NCI-H2081 (cell line): ENCODE data around the gene MAT1A.

Experiments
- DNase-seq, 2 experiments: peaks; one replicate each; lab custom pipeline; 2025; lab: John Stamatoyannopoulos, UW

MAT1A gene

GRCh38 chr10:80281784-80282765 is 7.4 kb downstream of the MAT1A start:
- DNase-seq: no peak

DNA sequence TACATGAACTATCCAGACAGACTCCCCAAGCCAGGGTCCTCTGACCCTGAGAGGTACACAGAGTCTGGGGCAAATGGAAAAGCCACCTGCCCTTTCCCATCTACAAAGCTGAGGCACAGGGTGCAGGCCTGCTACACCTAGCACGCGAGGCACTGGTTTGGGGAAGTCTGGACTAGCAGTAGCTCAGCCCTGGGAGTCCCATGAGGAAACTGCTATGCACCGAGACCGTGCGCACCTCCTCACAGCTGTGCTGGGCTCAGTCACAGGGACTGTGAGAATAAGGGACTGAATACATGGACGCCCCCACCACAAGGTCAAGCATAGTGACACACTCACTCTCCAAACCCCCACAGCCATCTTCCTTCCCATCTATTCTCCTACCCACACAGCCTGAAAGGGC is 8.2 kb downstream of the MAT1A start:
- no peak for DNase-seq

DNA sequence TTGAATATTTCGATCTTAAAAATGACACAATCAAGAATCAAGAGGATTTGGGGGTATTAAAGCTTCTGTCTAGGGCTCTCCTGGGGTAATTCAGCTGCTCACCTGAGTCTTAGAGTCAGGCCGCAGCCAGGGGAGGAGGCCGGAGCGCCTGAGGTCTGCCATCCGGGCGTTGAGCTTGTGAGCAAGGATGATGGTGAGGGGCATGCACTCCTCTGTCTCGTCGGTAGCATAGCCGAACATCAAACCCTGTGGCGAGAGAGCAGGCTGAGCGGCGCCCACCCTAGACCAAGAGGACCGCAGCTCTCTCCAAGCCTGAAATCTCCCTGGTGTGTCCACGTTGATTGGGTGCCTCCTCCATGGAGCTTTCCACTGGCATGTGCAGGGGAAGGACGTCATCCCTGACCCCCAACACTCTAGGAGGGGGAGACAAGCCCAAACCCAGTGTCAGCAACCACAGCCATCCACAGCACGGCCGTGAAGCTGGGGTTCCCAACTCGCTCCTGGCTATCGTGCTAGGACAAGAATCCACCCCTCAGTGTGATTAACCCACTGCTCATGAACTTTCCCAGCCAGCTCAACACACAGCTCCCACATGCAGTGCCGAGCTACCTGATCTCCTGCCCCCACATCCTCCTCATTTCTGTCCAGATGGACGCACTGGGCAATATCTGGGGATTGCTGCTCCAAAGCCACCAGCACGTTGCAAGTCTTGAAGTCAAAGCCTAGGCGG is 9.2 kb downstream of the MAT1A start:
- DNase-seq: no peak

DNA sequence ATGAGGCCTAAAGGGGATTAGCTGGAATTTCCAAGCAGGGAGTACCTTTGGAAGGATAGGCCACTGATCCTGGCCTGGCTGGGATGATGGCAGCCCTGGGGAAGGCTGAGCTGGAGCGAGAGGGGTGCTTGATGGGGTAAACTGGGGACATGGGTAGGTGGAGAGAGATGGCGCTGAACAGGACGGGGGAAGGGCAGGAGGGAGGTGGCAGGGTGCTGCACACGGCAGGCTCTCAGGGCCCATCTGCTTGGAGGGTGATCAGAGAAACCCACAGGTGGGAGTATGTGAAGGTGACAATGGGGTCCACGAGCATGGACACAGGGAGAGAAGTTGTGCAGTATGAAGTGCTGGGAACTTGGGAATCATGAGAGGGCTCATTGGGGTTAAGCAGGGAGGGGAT is 10.3 kb downstream of the MAT1A start:
- no peak for DNase-seq

GRCh38 chr10:80278480-80278879 is 11.0 kb downstream of the MAT1A start:
- DNase-seq: no peak

DNA sequence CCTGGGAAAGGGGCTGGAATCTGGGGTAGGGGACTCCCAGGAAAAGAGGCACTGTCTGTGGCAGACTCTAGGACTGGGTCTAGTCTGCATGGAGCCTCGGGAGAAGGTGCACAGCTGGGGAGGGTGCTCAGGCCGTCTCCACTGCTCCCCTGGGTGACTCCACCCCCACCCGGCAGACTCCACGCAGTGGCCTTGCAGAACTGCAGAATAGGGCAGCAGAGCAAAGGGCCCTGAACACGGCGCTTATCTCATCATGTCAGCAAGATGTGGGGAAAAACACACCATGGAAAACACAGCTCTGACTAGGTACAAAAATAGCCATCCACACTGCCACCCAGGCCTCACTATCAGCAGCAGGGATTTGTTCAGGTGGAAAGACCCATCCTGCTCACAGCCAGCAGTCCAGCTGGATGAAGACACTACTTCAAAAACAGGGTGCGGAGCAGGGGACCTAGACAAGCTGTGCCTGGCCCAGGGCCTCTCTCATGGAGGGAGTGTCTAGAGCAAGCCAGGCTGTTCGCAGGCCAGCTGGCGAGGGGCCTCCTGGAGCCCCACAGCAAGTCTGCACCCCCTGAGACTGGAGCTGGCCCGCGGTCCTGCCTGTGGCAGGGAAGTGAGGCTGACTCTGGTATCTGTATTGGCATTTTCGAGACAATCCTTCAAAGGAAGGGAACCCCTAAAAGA is 11.7 kb downstream of the MAT1A start:
- DNase-seq: no peak

- DNase-seq: no peak
Measured at GRCh38 chr10:80277016-80277415, 12.4 kb downstream of the MAT1A start.

DNA sequence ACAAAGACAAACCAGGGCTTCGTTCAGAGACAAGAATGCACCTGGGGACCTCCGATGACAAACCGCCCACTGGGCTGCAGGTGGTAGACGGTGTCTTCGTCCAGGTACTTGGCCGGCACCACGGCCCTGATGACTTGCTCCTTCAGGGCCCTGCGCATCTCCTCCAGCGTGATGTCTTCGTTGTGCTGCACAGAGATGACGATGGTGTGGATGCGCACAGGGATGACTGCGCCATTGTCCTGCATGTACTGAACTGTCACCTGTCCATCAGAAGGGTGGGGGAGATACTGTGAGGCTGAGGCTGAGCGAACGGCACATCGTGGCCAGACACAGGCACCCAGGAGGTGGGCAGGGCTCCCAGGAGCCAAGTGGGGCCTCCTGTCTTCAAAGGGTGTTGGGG is 13.1 kb downstream of the MAT1A start:
- DNase-seq: no peak

GRCh38 chr10:80275756-80276155 is 13.7 kb downstream of the MAT1A start:
- no peak for DNase-seq

GRCh38 chr10:80275135-80275498 is 14.3 kb downstream of the MAT1A start:
- DNase-seq: no peak

DNA sequence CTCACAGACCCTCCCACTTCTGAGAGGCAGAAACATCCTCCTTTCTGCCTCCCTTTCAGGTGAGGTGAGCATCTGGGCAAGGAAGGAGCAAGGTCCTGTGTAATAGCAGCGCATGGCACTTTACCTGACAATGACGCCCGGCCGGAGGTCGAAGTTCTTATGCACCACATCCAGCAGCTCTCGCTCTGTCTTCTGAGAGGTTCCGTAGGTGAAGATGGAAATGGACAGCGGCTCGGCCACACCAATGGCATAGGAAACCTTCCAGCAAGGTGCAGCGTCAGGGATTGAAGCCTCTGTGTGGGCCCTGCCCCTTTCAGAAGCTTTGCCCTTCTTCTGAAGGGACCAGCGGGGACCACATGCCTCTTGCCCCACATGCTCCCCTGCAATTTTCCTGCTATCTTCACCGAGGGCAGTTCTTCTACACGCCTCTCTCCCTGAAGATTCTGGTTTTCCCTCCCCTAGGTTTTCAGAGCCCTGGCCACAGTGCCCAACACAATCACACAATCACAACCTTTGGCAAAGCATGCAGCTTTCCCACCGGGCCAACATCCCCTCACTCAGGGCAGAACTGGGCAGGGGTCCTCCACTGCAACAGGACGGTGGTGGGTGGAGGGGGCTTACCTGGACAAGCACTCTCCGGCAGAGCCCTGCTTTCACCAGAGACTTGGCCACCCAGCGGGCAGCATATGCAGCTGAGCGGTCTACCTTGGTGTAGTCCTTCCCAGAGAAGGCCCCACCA is 14.9 kb downstream of the MAT1A start:
- DNase-seq: no peak

- no peak for DNase-seq
Measured at GRCh38 chr10:80273523-80274170, 15.8 kb downstream of the MAT1A start.

DNA sequence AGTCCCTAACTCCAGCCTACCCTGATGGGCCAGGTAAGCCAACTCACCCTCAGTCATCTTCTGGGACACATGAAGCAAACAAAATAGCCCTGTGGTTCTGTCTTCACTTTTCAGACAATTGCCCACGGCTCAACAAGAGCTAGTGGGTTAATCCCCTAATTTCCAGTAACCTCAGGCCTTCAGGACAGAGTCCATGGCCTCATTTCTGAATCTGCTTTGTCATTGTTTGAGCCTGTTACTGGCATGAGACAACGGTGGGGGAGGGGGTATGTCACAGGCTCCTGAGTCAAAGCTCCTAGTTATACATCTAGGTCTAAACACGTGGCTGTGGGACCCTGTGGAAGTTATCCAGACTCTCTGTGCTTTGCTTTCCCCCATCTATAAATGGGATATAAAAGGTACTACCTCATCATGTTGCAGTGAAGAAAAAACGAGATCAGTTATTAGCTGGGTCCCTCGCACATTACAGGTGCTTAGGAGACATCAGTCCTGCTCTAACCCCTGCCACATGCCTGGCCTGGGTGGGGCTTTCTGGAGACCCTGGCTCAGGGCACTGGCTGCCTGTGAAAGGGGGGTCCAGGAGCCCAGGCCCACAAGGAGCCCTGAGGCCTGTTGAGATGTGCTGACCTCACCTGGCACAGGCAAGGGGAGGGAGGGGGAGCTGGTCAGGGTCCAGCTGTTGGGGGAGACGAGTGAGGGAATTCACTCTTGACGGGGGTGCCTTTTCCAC is 16.5 kb downstream of the MAT1A start:
- no peak for DNase-seq

DNA sequence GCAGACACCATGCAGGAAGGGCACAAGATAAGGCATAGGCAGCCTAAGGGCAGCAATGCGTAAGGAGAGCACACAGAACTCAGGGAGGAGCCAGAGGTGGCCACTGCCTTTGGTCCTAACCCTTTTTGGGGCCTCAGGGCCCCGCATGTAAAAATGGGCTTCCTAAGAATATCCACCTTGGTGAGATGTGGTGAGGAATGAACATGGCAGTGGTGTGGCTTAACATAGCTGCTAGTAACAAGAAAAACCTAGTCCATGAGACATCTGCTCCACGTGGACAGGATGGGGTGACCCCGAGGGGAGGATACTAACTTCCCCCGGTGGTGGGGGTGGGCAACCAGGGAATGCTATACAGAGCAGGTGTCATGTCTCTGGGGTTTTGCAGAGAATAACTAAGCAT is 18.0 kb downstream of the MAT1A start:
- DNase-seq: no peak

- no peak for DNase-seq
Measured at GRCh38 chr10:80270887-80271286, 18.6 kb downstream of the MAT1A start.

GRCh38 chr10:80268938-80269588 is 20.4 kb downstream of the MAT1A start:
- no peak for DNase-seq

GRCh38 chr10:80268266-80268665 is 21.2 kb downstream of the MAT1A start:
- DNase-seq: no peak

DNA sequence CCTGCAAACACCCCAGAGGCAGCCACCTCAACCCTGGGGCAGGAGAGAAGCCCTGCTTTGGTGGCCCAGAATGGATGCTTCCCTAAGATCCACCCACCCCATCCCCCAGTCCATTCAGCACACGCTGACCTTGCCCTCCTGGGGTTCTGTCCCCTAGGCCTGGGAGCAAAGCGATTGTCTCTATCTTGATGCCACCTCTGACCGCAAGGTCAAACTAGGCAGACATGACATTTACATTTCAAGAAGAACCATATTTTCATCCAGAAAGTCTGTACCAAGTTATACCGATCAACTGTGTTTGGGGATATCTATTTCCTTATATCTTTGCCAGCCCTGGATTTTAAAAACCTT is 23.0 kb downstream of the MAT1A start:
- DNase-seq: no peak

- no peak for DNase-seq
Measured at GRCh38 chr10:80265740-80266512, 23.5 kb downstream of the MAT1A start.
